ENCODE data around the gene ADAMTS2. TPM values are rescaled to one million over a fixed set of nuclear protein-coding genes. Genes with fewer than 3 reads are reported as not detected.
A peak's percentile ranks its signal among the peaks of the same experiment; 100 is the strongest.

ADAMTS2 gene
- total and polyA plus RNA-seq, 2 of the 4 experiments (the other 2 are of a cell fraction) = 19.0 to 58.8 TPM

GRCh38 chr5:179326122-179326927 lies 18.9 kb downstream of the ADAMTS2 start (continued):
- no peak for TF ChIP-seq FOS (IDR thresholded peaks at IDR 0.05; ENCODE audit: low read depth, low read length)

GRCh38 chr5:179325296-179326031 lies 19.8 kb downstream of the ADAMTS2 start:
- H3K36me3 ChIP-seq (ENCODE audit: control insufficient read depth, insufficient read depth, low read length) = no peaks in the 10 kb centered on the region
- no peak overlapping the region for H2BK20ac ChIP-seq (ENCODE audit: low read depth, low read length)
- H2AK9ac ChIP-seq (replicated peaks; ENCODE audit: low read depth, low read length, poor library complexity) = peak overlapping the region; percentile 55
- no peak overlapping the region for H2BK120ac ChIP-seq (ENCODE audit: low read depth, low read length)
- in situ Hi-C loops (cut with MboI; ENCODE audit: low sequenced_read_pairs) (no loop called here), dilution Hi-C loops (cut with HindIII; ENCODE audit: low sequenced_read_pairs, unreplicated experiment) (no loop called here), intact Hi-C loops (cut with micrococcal nuclease) (no loop called here)
- H3K4me1 ChIP-seq (ENCODE audit: control insufficient read depth, insufficient read depth, low read length) = peaks cover 8% of the 10 kb centered on the region
- H3K56ac ChIP-seq (ENCODE audit: extremely low read depth, insufficient read depth, low read length) = no peak overlapping the region
- no peak overlapping the region for H3K27ac ChIP-seq (ENCODE audit: insufficient read depth, low read length)
- no peak overlapping the region for H3K4me2 ChIP-seq (ENCODE audit: low read depth, low read length)
- no peak overlapping the region for H4K5ac ChIP-seq (ENCODE audit: low read depth, low read length)
- H4K91ac ChIP-seq (ENCODE audit: insufficient read depth, low read depth, low read length) = no peak overlapping the region
- H3K9ac ChIP-seq (ENCODE audit: low read depth, low read length) = no peak overlapping the region
- CTCF ChIA-PET = interaction anchor here (1.1 kb wide), 1 partner anchor 9 kb away, joined by 3 read pairs; no protein-coding TSS in a partner anchor
- H4K8ac ChIP-seq (ENCODE audit: low read depth in 2 of 2, low read length in 2 of 2) = no peak overlapping the region
- peaks cover 30% of the 10 kb centered on the region for H4K20me1 ChIP-seq (ENCODE audit: insufficient read depth, low read length)
- no peak overlapping the region for H3K4me3 ChIP-seq (ENCODE audit: insufficient read depth, low read depth, low read length)
- peaks cover 22 to 70% of the 10 kb centered on the region in 2 experiments for H3K79me1 ChIP-seq (ENCODE audit: low read depth in 1 of 2, low read length in 2 of 2)
- TF ChIP-seq NFE2L2 (IDR thresholded peaks at IDR 0.05; ENCODE audit: low read depth, low read length) (no peak), BHLHE40 (IDR thresholded peaks at IDR 0.05; ENCODE audit: low read depth, low read length) (no peak), MAZ (IDR thresholded peaks at IDR 0.05; ENCODE audit: borderline replicate concordance, low read depth, low read length) (no peak), FOS (IDR thresholded peaks at IDR 0.05; ENCODE audit: low read depth, low read length) (no peak), SMC3 (IDR thresholded peaks at IDR 0.05; ENCODE audit: low read depth, low read length) (no peak)
- no TSS peak for BruUV-seq (replicated peaks)
- peaks cover 20% of the 10 kb centered on the region for H3K9me1 ChIP-seq (ENCODE audit: insufficient read depth, low read length)
- no peaks in the 10 kb centered on the region for H3K27me3 ChIP-seq (ENCODE audit: control insufficient read depth, insufficient read depth, low read length)
- no peak for DNase-seq
- peak overlapping the region; percentile 15 for H2BK5ac ChIP-seq (ENCODE audit: low read depth, low read length, poor library complexity, severe bottlenecking)
- no peak overlapping the region for H2BK15ac ChIP-seq (ENCODE audit: low read depth, low read length)
- POLR2A ChIA-PET (ENCODE audit: unreplicated experiment) = no interaction called here
- H3K18ac ChIP-seq (ENCODE audit: low read depth, low read length) = no peak overlapping the region
- no peak overlapping the region for H3K14ac ChIP-seq (replicated peaks; ENCODE audit: low read depth, low read length)
- 84% methylated on average over 4 of the region's 28 CpGs; no CpG with 5 or more reads in 1 of the 2 experiments for WGBS, 2 experiments (ENCODE audit: extremely low coverage in 2 of 2, insufficient read length in 1 of 2)
- H3K4ac ChIP-seq (ENCODE audit: low read depth, low read length) = no peak overlapping the region
- no peak overlapping the region for H2AK5ac ChIP-seq (ENCODE audit: low read depth, low read length)
- ATAC-seq (ENCODE audit: low read depth) = no peak
- no peak overlapping the region for H3K23ac ChIP-seq (ENCODE audit: low read depth, low read length)
- no peaks in the 10 kb centered on the region for H3K9me3 ChIP-seq (ENCODE audit: control insufficient read depth, insufficient read depth, low read length)
- no peak overlapping the region for H2AFZ ChIP-seq (replicated peaks; ENCODE audit: low read length, poor library complexity)
